WTC11 (cell line): ENCODE data around the gene NEDD4. TPM values are rescaled to one million over a fixed set of nuclear protein-coding genes. Genes with fewer than 3 reads are reported as not detected.

ENCODE experiments used
- ATAC-seq: fragments of 200-7000 bp; cut with Tn5 transposase; 2 replicates; pipeline ENCODE4 v1.10.0; 2021; ENCODE audit warnings: mild to moderate bottlenecking, moderate library complexity
- CTCF ChIA-PET: fragments of 300-600 bp; sonication (Branson Sonifier 250); formaldehyde crosslinking; loops from one replicate; lab custom pipeline; 2021; ENCODE audit warnings: antibody characterized with exemption; lab: Charles Lee
- POLR2A ChIA-PET: fragments of 350-600 bp; sonication (Branson Sonifier 250); formaldehyde crosslinking; loops from one replicate; lab custom pipeline; 2021; ENCODE audit warnings: antibody characterized with exemption; lab: Charles Lee
- DNase-seq: peaks from one replicate; pipeline ENCODE4 v3.0.0; 2021; ENCODE audit warnings: low spot score
- H3K27ac Mint-ChIP-seq: 2 replicates; pipeline ENCODE4 v1.8.0; 2021; ENCODE audit warnings: mixed read lengths
- H3K27me3 Mint-ChIP-seq: 2 replicates; pipeline ENCODE4 v1.8.0; 2021; ENCODE audit warnings: low read depth, mild to moderate bottlenecking, moderate library complexity, mixed read lengths
- H3K36me3 Mint-ChIP-seq: 2 replicates; pipeline ENCODE4 v1.8.0; 2021; ENCODE audit warnings: mixed read lengths
- H3K4me1 Mint-ChIP-seq: 2 replicates; pipeline ENCODE4 v1.8.0; 2022; ENCODE audit warnings: mixed read lengths
- H3K4me3 Mint-ChIP-seq: 2 replicates; pipeline ENCODE4 v1.8.0; 2021; ENCODE audit warnings: mild to moderate bottlenecking, moderate library complexity, mixed read lengths
- H3K9me3 Mint-ChIP-seq: 2 replicates; pipeline ENCODE4 v1.8.0; 2021; ENCODE audit warnings: mixed read lengths
- ARID4B ChIP-seq: sonication (generic); formaldehyde crosslinking; IDR thresholded peaks from 2 replicates; pipeline ENCODE4 v1.8.0; 2023; ENCODE audit warnings: missing genetic modification reagents, mild to moderate bottlenecking, borderline replicate concordance
- ATF1 ChIP-seq: sonication (generic); formaldehyde crosslinking; IDR thresholded peaks from 2 replicates; pipeline ENCODE4 v1.8.1; 2023; ENCODE audit warnings: mild to moderate bottlenecking, moderate library complexity, missing genetic modification reagents
- ATF2 ChIP-seq: sonication (generic); formaldehyde crosslinking; IDR thresholded peaks from 2 replicates; pipeline ENCODE4 v1.8.1; 2022; ENCODE audit warnings: low read depth, missing genetic modification reagents, borderline replicate concordance
- FOXP4 ChIP-seq: sonication (generic); formaldehyde crosslinking; IDR thresholded peaks from 2 replicates; pipeline ENCODE4 v1.8.0; 2022; ENCODE audit warnings: mild to moderate bottlenecking, missing genetic modification reagents
- GRHL2 ChIP-seq: fragments of 250-450 bp; sonication (Bioruptor Pico); IDR thresholded peaks from 2 replicates; pipeline ENCODE4 v1.8.0; 2022; ENCODE audit warnings: mild to moderate bottlenecking, moderate library complexity; ENCODE audit not compliant: insufficient replicate concordance, severe bottlenecking
- KAT7 ChIP-seq: sonication (generic); formaldehyde crosslinking; IDR thresholded peaks from 2 replicates; pipeline ENCODE4 v1.8.1; 2023; ENCODE audit warnings: missing genetic modification reagents, mild to moderate bottlenecking, borderline replicate concordance
- MXD4 ChIP-seq: fragments of 250-450 bp; sonication (Bioruptor Pico); IDR thresholded peaks from 2 replicates; pipeline ENCODE4 v1.8.0; 2021; ENCODE audit warnings: mild to moderate bottlenecking, moderate library complexity, borderline replicate concordance
- MYBL2 ChIP-seq: sonication (generic); formaldehyde crosslinking; IDR thresholded peaks from 2 replicates; pipeline ENCODE4 v1.8.1; 2023; ENCODE audit warnings: mild to moderate bottlenecking, moderate library complexity, missing genetic modification reagents
- NR3C1 ChIP-seq: sonication (generic); formaldehyde crosslinking; conservative IDR thresholded peaks from 2 replicates; pipeline ENCODE4 v1.8.1; 2023; ENCODE audit warnings: low read depth, mild to moderate bottlenecking, missing genetic modification reagents
- OVOL2 ChIP-seq: fragments of 250-450 bp; sonication (Bioruptor Pico); IDR thresholded peaks from 2 replicates; pipeline ENCODE4 v1.9.0; 2021; ENCODE audit warnings: mild to moderate bottlenecking, borderline replicate concordance
- PRDM15 ChIP-seq: sonication (generic); formaldehyde crosslinking; IDR thresholded peaks from 2 replicates; pipeline ENCODE4 v1.8.0; 2022; ENCODE audit warnings: missing genetic modification reagents
- TEAD1 ChIP-seq: sonication (generic); formaldehyde crosslinking; IDR thresholded peaks from 2 replicates; pipeline ENCODE4 v1.8.0; 2022; ENCODE audit warnings: mild to moderate bottlenecking, missing genetic modification reagents
- ZNF219 ChIP-seq: sonication (generic); formaldehyde crosslinking; IDR thresholded peaks from 2 replicates; pipeline ENCODE4 v1.8.0; 2023; ENCODE audit warnings: missing genetic modification reagents, mild to moderate bottlenecking, borderline replicate concordance
- ZNF423 ChIP-seq: fragments of 250-450 bp; sonication (Bioruptor Pico); IDR thresholded peaks from 2 replicates; pipeline ENCODE4 v2.1.2; 2022; ENCODE audit warnings: mild to moderate bottlenecking, moderate library complexity
- ZNF425 ChIP-seq: fragments of 250-450 bp; sonication (Bioruptor Pico); conservative IDR thresholded peaks from 2 replicates; pipeline ENCODE4 v1.9.0; 2021; ENCODE audit warnings: mild to moderate bottlenecking
- ZNF671 ChIP-seq: fragments of 250-450 bp; sonication (Bioruptor Pico); IDR thresholded peaks from 2 replicates; pipeline ENCODE4 v1.8.0; 2021; ENCODE audit warnings: mild to moderate bottlenecking
- ZSCAN18 ChIP-seq: fragments of 250-450 bp; sonication (Bioruptor Pico); IDR thresholded peaks from 2 replicates; pipeline ENCODE4 v2.1.2; 2022; ENCODE audit warnings: mild to moderate bottlenecking, moderate library complexity
- total RNA-seq: library from RNA; stranded (reverse); gene quantifications from 3 replicates; pipeline ENCODE4 v1.2.3, GENCODE V29; 2021

The NEDD4 gene
- total RNA-seq, 1 experiment from 2014 or later = 4.5 TPM

- no peaks in the 10 kb centered on the region for H3K4me1 Mint-ChIP-seq
- CTCF ChIA-PET = no interaction called here
- no peaks in the 10 kb centered on the region for H3K27me3 Mint-ChIP-seq
- H3K27ac Mint-ChIP-seq = no peak overlapping the region
- POLR2A ChIA-PET = no interaction called here
- H3K4me3 Mint-ChIP-seq = no peak overlapping the region
- no peaks in the 10 kb centered on the region for H3K36me3 Mint-ChIP-seq
- no peaks in the 10 kb centered on the region for H3K9me3 Mint-ChIP-seq
- ATAC-seq (no peak), DNase-seq (no peak)
- TF ChIP-seq PRDM15 (CRISPR knock-in tag) = no peak
- TF ChIP-seq GRHL2 (CRISPR knock-in tag) = no peak
- no peak for TF ChIP-seq ATF1 (CRISPR knock-in tag)
- TF ChIP-seq ZNF671 (CRISPR knock-in tag) = no peak
- no peak for TF ChIP-seq ZSCAN18 (CRISPR knock-in tag)
- no peak for TF ChIP-seq ZNF425 (CRISPR knock-in tag)
- no peak for TF ChIP-seq KAT7 (CRISPR knock-in tag)
- TF ChIP-seq ATF2 (CRISPR knock-in tag) = no peak
These were observed 134.8 kb downstream of the NEDD4 start for GRCh38 chr15:55858661-55859060.

GRCh38 chr15:55856506-55857164 lies 136.8 kb downstream of the NEDD4 start:
- no peak overlapping the region for H3K27ac Mint-ChIP-seq
- CTCF ChIA-PET = no interaction called here
- H3K36me3 Mint-ChIP-seq = no peaks in the 10 kb centered on the region
- H3K9me3 Mint-ChIP-seq = no peaks in the 10 kb centered on the region
- no peak for DNase-seq
- TF ChIP-seq ZNF423 (CRISPR knock-in tag) = no peak
- TF ChIP-seq MXD4 = no peak
- no peak for TF ChIP-seq NR3C1 (CRISPR knock-in tag)
- no peak for TF ChIP-seq MYBL2
- no peak for TF ChIP-seq ATF1 (CRISPR knock-in tag)
- TF ChIP-seq TEAD1 (CRISPR knock-in tag) = no peak
- no peak for TF ChIP-seq FOXP4 (CRISPR knock-in tag)
- no peak for TF ChIP-seq OVOL2 (CRISPR knock-in tag)
- TF ChIP-seq ZNF219 (CRISPR knock-in tag) = no peak
- no peak for TF ChIP-seq ATF2 (CRISPR knock-in tag)
- TF ChIP-seq ARID4B (CRISPR knock-in tag) = no peak
- TF ChIP-seq, all 79 proteins: peak for 0
- no peak for ATAC-seq
- no peaks in the 10 kb centered on the region for H3K4me1 Mint-ChIP-seq
- no peak overlapping the region for H3K4me3 Mint-ChIP-seq
- no peaks in the 10 kb centered on the region for H3K27me3 Mint-ChIP-seq
- POLR2A ChIA-PET = no interaction called here
